ENCODE data around the gene LMNTD2.
A peak's percentile ranks its signal among the peaks of the same experiment; 100 is the strongest.
"Not testable (repeated sequence)": the region's sequence is repeated elsewhere in the genome, so short reads cannot be mapped to it uniquely, and the experiment has no call there.

The LMNTD2 gene

GRCh38 chr11:587546-587945, 27.0 kb upstream of the LMNTD2 start:
- DNase-seq (ENCODE audit: low spot score) = no peak

DNA sequence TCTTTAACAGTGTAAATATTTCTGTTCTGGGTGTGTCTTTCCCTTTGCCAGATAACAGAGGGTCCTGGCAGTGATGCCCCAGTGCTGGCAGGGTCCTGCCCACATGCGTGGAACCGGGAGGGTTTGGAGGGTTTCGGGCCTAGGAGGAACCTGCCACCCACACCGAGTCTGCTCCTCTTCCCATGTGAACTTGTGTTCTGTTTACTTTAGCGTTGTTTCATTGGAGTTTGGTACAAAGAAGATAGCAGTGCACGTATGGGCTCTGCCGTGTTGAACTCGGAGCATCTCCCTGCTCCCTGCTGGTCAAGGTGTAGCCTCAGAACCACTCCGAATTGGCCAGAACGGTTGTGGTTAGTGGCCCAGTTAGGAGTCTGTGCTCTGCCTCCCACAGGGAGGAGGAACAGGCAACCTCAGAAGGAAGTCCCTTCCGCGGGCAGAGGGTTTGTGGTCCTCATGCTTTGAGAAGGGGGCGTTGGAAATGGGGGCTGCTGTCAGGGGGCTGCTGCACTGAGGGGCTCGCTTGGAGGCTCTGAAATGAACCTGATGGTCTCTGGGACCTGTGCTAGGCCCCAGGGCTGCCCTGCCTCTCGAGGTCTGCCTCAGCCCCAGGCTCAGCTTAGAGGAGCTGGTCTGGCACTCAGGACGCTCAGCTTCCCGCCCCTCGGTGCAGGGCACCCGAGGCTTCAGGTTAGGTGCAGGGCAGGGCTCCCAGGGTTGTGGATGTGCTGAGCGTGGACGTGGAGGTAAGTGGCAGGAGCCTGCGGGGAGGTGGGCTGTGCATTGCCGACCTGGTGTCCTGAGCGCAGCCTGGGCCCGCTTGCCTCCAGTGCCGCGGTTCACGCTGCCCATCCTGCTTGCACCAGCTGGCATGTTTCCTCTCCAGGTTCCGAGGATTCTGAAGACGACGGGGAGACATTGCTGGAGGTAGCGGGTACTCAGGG, 26.1 kb upstream of the LMNTD2 start:
- DNase-seq (ENCODE audit: low spot score) = no peak

- no peak for DNase-seq (ENCODE audit: low spot score)
Measured at GRCh38 chr11:584287-584686, 23.7 kb upstream of the LMNTD2 start.

- peak; percentile 69 for DNase-seq (ENCODE audit: low spot score)
Measured at GRCh38 chr11:581752-582151, 21.2 kb upstream of the LMNTD2 start.

DNA sequence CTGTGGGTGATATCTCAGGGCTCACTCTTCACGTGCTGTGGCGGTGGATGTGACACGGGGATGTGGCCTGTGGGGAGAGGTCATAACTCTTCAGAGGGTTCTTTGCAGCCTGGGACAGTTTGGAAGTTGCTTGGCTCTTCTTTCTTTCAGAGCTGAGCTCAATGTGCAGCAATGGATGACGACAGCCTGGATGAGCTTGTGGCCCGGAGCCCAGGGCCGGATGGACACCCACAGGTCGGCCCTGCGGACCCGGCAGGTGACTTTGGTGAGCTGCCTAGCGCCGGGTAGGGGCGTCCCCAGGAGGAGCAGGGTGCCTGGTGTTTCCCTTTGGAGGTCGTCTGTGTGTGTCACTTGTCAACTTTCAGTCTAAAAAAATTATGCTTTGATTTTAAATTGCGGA, 20.8 kb upstream of the LMNTD2 start:
- DNase-seq (ENCODE audit: low spot score) = no peak

GRCh38 chr11:579830-580601, 19.5 kb upstream of the LMNTD2 start:
- no peak for DNase-seq (ENCODE audit: low spot score)

GRCh38 chr11:578276-579035, 17.9 kb upstream of the LMNTD2 start:
- DNase-seq (ENCODE audit: low spot score) = no peak

DNA sequence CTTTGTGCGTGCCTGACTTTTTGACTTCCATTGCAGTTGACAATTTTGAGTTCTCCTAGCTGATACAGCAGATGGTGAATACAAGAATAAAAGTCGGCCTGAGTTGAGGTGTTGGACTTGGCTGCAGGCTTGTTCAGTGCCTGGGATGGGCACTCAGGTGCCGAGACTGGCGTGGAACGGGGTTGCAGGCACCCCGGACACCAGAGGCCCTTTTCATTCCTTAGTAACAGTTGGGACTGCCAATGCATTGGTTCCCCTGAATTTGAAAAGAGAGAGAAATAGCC, 17.0 kb upstream of the LMNTD2 start:
- DNase-seq (ENCODE audit: low spot score) = no peak

- DNase-seq (ENCODE audit: low spot score) = no peak
Measured at GRCh38 chr11:576811-577610, 16.5 kb upstream of the LMNTD2 start.

- DNase-seq (ENCODE audit: low spot score) = peak; percentile 96
Measured at GRCh38 chr11:575996-576768, 15.6 kb upstream of the LMNTD2 start, which contains the start of gene PHRF1. TSS of gene PHRF1 (plus strand) at chr11:576470. CDS start at chr11:581513, 5,043 bp downstream.

DNA sequence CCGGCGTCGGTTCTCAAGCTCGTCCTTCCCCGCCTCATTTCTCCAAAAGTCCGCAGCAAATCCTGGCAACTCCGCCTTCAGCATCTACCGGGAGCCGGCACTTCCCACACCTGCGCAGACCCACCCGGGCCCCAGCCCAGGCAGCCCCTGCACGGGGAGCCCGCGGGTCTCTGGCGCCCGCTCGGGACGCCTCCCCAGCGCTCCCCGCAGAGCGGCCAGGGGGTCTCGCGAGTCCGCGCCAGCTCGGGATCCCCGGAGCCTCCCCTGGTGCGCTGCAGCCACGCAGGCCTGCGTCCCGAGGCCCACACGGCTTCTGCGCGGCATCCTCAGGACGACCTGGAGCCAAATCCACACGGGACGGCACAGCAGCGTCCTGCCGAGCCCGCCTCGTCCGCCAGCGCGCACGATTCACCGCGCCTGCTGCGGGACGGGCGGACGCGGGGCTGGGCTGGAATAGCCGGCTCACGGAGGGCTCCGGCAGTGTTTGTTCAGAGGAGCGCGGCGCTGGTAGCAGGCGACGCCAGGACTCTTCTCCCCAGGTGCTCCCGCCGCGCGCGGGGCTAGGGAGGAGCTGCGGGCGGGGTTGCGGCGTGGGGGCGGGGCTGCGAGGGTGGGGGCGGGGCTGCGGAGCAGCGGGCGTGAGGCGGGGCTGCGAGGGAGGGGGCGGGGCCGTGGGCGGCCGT, 14.9 kb upstream of the LMNTD2 start:
- no peak for DNase-seq (ENCODE audit: low spot score)

DNA sequence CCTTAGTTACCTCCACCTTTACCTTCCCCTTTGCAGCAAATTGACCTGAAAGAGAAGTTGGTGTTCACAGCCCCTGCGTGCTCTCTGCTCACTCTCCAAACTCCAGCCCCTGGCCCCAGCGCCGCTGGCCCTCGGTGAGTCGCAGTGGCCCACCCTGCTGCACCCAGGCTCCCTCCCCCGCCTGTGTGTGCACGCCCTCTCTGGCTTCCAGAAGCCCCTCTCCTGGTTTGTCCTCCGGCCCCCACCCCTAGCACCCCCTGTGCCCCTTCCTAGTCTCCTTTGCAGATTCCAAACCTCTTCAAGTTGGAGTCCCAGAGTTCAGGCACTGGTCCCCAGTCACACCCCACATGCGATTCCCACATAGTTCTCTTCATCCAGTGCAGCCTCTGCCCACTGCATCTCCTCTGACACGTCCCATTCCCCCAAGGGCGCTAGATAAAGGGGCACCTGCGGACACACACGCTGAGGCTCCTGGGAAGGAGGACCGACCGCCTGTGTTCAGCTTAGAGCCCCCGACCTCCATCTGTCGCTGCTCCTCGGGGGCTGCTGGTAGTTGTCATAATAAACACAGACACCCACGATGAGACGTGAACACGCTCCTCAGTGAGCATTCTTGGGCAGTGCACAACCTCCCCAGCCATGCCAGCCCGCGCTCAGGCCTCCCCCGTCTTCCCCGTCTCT, 14.2 kb upstream of the LMNTD2 start:
- DNase-seq (ENCODE audit: low spot score) = no peak

- not testable (repeated sequence) for DNase-seq (ENCODE audit: low spot score)
Measured at GRCh38 chr11:574031-574570, 13.6 kb upstream of the LMNTD2 start.

DNA sequence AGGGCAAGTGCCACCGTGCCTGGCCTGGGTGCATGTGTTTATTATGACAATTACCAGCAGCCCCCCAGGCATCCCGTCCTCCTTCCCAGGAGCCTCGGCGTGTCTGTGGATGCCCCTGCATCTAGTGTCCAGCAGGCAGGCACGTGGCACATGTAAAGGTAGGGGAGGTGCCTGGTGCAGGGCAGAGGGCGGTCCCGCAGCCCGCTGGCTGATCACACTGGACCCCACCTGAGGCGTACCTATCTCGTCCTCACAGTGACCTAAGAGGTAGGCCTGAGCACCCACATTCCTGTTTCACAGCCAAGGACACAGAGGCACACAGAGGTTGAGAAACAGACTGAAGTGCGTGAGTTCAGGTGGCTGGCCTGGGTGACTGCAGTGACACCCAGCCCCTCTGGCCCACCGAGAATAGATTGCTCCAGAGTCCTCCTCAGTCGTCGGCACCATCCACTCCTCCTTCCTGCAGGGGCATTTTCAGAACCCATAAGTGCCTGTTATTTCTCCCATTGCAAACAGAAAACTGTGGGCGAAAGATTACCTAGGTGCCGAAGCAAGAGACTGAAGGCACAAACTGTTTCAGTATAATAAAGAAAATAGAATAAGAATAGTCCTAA, 12.7 kb upstream of the LMNTD2 start:
- no peak for DNase-seq (ENCODE audit: low spot score)

GRCh38 chr11:571802-572185, 11.3 kb upstream of the LMNTD2 start:
- no peak for DNase-seq (ENCODE audit: low spot score)

GRCh38 chr11:569158-569885, 8.8 kb upstream of the LMNTD2 start:
- DNase-seq (ENCODE audit: low spot score) = no peak

GRCh38 chr11:568306-569157, 8.0 kb upstream of the LMNTD2 start:
- DNase-seq (ENCODE audit: low spot score) = peak; percentile 89
